GM23338 (cell line): ENCODE data around the gene TMEM178B.

Source experiments
- CREB1 ChIP-seq: fragments of 250-450 bp; sonication (Bioruptor Pico); IDR thresholded peaks from 2 replicates; pipeline ENCODE4 v1.5.0; 2020; ENCODE audit warnings: low read depth, mild to moderate bottlenecking, moderate library complexity
- ETS1 ChIP-seq: IDR thresholded peaks from 2 replicates; pipeline ENCODE4 v1.6.1; 2016; ENCODE audit warnings: antibody characterized with exemption
- EZH2 ChIP-seq: fragments of 200-600 bp; sonication (generic); IDR thresholded peaks from one replicate; pipeline ENCODE4 v1.8.0; 2017; ENCODE audit warnings: antibody characterized with exemption, mild to moderate bottlenecking, low read depth; ENCODE audit not compliant: unreplicated experiment
- EZH2phosphoT487 ChIP-seq: fragments of 200-600 bp; sonication (generic); IDR thresholded peaks from one replicate; pipeline ENCODE4 v1.8.1; 2018; ENCODE audit warnings: antibody characterized with exemption; ENCODE audit not compliant: unreplicated experiment
- NANOG ChIP-seq: IDR thresholded peaks from 2 replicates; pipeline ENCODE4 v1.6.1; 2016; ENCODE audit warnings: antibody characterized with exemption, borderline replicate concordance
- POLR2AphosphoS5 ChIP-seq: IDR thresholded peaks from 2 replicates; pipeline ENCODE4 v1.6.1; 2016; ENCODE audit warnings: antibody characterized with exemption, low read depth
- TF ChIP-seq, protein P1 (sequence below): IDR thresholded peaks from one replicate; pipeline ENCODE4 v1.6.1; 2018; ENCODE audit warnings: antibody characterized with exemption; ENCODE audit not compliant: unreplicated experiment
- TF ChIP-seq, protein P2 (sequence below), 2 experiments: fragments of 200-600 bp in 1 of 2; sonication (generic) in 1 of 2; conservative IDR thresholded peaks; 2 replicates each; pipeline versions ENCODE4 v1.5.1 to v1.6.1; 2016 to 2017; ENCODE audit warnings: antibody characterized with exemption in 2 of 2, low read depth in 2 of 2, mild to moderate bottlenecking in 2 of 2, moderate library complexity in 1 of 2

- TF ChIP-seq, protein P1, sequence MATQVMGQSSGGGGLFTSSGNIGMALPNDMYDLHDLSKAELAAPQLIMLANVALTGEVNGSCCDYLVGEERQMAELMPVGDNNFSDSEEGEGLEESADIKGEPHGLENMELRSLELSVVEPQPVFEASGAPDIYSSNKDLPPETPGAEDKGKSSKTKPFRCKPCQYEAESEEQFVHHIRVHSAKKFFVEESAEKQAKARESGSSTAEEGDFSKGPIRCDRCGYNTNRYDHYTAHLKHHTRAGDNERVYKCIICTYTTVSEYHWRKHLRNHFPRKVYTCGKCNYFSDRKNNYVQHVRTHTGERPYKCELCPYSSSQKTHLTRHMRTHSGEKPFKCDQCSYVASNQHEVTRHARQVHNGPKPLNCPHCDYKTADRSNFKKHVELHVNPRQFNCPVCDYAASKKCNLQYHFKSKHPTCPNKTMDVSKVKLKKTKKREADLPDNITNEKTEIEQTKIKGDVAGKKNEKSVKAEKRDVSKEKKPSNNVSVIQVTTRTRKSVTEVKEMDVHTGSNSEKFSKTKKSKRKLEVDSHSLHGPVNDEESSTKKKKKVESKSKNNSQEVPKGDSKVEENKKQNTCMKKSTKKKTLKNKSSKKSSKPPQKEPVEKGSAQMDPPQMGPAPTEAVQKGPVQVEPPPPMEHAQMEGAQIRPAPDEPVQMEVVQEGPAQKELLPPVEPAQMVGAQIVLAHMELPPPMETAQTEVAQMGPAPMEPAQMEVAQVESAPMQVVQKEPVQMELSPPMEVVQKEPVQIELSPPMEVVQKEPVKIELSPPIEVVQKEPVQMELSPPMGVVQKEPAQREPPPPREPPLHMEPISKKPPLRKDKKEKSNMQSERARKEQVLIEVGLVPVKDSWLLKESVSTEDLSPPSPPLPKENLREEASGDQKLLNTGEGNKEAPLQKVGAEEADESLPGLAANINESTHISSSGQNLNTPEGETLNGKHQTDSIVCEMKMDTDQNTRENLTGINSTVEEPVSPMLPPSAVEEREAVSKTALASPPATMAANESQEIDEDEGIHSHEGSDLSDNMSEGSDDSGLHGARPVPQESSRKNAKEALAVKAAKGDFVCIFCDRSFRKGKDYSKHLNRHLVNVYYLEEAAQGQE = no peak
- TF ChIP-seq, protein P2, sequence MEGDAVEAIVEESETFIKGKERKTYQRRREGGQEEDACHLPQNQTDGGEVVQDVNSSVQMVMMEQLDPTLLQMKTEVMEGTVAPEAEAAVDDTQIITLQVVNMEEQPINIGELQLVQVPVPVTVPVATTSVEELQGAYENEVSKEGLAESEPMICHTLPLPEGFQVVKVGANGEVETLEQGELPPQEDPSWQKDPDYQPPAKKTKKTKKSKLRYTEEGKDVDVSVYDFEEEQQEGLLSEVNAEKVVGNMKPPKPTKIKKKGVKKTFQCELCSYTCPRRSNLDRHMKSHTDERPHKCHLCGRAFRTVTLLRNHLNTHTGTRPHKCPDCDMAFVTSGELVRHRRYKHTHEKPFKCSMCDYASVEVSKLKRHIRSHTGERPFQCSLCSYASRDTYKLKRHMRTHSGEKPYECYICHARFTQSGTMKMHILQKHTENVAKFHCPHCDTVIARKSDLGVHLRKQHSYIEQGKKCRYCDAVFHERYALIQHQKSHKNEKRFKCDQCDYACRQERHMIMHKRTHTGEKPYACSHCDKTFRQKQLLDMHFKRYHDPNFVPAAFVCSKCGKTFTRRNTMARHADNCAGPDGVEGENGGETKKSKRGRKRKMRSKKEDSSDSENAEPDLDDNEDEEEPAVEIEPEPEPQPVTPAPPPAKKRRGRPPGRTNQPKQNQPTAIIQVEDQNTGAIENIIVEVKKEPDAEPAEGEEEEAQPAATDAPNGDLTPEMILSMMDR (conservative IDR thresholded peaks at IDR 0.05; ENCODE audit: low read depth in 2 of 2) = no peak
- TF ChIP-seq POLR2AphosphoS5 (no peak), EZH2 (no peak), EZH2phosphoT487 (no peak), NANOG (no peak), CREB1 (no peak), ETS1 (no peak)
These were observed 202.2 kb downstream of the TMEM178B start for GRCh38 chr7:141276031-141276430.
